GM19452 (cell line): ENCODE data around the gene LONRF2.

Experiments used
- ATAC-seq: cut with Tn5 transposase; IDR thresholded peaks from one replicate; pipeline ENCODE4 v1.9.1; 2021; ENCODE audit not compliant: unreplicated experiment

Gene LONRF2

GRCh38 chr2:100276716-100277115, 45.6 kb downstream of the LONRF2 start:
- ATAC-seq, result no peak

- no peak for ATAC-seq
Measured at GRCh38 chr2:100275200-100275589, 47.1 kb downstream of the LONRF2 start.

DNA sequence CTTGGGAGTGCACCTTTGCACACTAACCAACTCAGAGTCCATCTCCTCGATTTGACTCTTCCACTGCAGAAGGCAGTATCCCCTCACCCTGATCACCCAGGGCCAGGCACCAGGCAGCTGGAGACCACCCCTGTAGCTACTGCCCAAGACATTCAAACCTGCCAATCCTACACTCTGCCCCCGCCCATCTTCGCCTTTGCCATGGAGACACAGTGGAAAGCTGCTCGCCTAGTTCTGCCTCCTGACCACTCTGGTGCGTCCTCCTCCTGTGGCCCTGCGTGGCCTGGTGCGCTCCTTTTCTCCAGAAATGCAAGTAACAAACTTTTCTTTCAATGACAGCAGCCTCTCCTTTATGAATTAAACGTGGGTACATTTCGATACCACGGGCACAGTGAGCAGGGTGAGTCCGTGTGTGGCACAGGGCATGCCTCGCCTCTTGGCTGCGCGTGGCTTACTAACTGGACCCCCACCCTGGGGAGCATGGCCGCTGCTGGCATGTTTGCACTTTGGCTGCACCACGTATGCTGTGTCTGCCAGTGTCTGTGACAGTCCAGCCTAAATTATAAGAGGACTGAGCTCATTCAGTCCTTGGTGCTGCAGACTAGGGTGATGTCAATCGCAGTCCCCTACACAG, 47.6 kb downstream of the LONRF2 start:
- no peak for ATAC-seq

- ATAC-seq, result no peak
Measured at GRCh38 chr2:100274076-100274475, 48.2 kb downstream of the LONRF2 start.

GRCh38 chr2:100273387-100273786, 48.9 kb downstream of the LONRF2 start:
- no peak for ATAC-seq

- ATAC-seq, result no peak
Measured at GRCh38 chr2:100272841-100273329, 49.4 kb downstream of the LONRF2 start.

GRCh38 chr2:100271210-100271609, 51.1 kb downstream of the LONRF2 start:
- ATAC-seq, result no peak

GRCh38 chr2:100270381-100271146, 51.7 kb downstream of the LONRF2 start:
- ATAC-seq, result no peak

DNA sequence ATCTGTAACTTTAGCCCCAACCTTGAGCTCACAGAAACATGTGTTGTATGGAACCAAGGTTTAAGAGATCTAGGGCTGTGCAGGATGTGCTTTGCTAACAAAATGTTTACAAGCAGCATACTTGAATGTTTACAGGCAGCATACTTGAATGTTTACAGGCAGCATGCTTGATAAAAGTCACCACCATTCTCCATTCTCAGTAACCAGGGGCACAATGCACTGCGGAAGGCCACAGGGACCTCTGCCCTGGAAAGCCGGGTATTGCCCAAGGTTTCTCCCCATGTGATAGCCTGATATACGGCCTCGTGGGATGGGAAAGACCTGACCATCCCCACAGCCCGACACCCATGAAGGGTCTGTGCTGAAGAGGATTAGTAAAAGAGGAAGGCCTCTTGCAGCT, 52.4 kb downstream of the LONRF2 start:
- ATAC-seq, result no peak

- no peak for ATAC-seq
Measured at GRCh38 chr2:100268986-100269385, 53.3 kb downstream of the LONRF2 start.

GRCh38 chr2:100267751-100268150, 54.5 kb downstream of the LONRF2 start:
- no peak for ATAC-seq

GRCh38 chr2:100266126-100266525, 56.2 kb downstream of the LONRF2 start:
- no peak for ATAC-seq

GRCh38 chr2:100265226-100265625, 57.1 kb downstream of the LONRF2 start:
- ATAC-seq, result no peak

DNA sequence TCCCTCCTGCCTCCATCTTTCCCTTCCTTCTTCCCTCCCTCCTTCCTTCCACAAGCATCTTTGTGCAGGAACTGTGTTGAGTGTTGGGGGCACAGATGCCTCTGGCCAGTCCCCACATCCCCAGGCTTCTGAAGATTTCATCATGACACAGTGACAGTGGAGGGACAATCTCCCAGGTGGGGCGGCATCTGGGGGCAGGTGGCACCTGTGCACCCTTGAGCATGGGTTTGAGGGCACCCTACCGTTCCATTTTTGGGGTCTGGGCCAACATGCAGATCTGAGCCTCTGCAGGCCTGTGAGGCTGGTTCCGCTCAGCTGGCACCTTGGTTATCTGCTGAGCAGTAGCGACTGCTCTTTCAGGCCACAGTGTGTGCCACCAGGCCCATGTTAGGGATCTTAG, 57.6 kb downstream of the LONRF2 start:
- ATAC-seq, result no peak

DNA sequence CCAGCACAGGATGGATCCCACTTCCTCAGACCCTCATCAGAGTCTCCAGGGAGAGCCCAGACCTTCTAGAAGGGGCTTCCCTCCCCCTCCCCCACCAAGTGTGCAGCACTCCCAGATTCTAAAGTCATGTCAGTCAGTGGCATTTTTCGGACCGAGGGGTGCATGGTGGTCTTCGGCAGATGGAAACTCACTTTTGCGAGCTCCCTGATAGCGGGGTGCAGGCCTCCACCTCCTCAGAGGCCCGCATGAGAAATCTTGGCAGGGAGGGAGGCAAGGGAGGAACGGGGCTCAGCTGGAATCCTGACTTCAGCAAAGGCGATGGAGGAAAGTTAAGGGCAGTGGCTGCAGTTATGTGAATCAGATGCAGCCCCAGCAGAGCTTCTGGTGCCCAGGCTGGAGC, 58.2 kb downstream of the LONRF2 start:
- no peak for ATAC-seq

DNA sequence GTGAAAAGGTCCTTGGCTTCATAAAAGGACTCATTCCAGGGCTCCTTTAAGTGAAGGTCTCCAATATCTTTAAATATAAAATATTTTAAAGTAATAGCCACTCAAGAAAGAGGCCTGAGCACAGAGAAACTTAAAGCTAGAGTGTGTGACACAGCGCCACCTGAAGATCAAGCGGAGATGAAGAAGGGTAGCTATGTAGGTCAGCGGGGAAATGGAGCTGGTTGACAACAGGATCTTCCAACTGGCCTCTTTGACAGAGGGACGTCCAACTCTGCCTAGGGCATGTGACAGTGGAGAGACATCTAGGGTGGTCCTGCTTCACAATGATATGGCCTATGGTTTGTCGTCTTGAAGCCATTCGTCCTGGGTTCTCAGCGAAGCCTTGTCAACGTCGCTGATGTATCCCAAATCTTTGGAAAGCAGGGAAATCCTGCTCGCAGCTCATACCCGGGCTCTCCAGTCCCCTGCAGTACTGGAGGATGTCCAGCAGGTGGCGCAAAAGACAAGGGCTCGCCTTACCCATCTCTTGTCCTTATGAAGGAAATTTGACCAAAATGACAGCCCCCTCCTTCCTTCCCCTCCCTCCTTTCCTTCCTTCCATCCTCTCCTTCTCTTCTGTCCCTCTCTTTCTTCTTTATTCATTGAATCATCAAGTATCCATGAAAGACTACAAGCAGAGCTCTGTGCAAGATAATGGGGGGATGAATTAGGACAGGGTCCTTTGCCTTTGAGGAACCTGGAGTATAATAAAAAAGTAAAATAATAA, 59.6 kb downstream of the LONRF2 start:
- no peak for ATAC-seq

DNA sequence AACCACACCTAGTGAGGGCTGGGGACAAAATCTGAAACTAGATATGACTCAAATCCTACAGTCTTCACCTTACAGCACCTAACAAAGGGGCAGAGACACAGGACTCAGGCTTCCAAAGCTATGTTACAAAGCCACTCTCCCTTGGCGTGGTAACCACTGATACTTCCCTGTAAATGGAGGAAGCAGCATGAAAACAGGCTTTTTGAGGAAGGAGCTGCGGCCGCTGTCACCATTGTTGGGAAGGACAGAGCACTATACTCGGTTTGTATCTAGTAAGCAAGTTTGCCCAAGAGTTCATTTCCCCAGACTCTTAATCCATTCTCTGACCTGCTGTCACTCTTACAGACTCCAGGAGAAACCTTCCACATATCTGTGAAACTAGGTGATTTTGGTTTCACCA, 60.3 kb downstream of the LONRF2 start:
- ATAC-seq, result no peak

- no peak for ATAC-seq
Measured at GRCh38 chr2:100260712-100261620, 61.3 kb downstream of the LONRF2 start.

DNA sequence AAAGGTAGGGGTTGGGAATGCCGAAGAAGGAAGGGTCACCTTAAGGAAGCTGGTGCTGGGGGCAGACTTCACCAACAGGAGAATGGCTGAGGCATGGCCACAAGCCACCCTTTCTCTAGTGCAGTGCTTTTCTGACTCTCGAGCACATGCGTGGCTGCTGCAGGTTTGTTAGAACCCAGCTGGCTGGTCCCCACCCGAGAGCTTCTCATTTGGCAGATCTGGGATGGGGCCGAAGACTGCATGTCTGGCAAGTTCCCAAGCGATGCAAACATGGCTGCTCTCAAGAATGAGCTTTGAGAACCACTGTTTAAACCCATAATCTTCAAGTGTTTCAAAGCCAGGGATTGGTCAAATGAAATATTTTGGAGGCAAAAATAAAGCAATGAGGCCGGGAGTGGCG, 63.2 kb downstream of the LONRF2 start:
- no peak for ATAC-seq

DNA sequence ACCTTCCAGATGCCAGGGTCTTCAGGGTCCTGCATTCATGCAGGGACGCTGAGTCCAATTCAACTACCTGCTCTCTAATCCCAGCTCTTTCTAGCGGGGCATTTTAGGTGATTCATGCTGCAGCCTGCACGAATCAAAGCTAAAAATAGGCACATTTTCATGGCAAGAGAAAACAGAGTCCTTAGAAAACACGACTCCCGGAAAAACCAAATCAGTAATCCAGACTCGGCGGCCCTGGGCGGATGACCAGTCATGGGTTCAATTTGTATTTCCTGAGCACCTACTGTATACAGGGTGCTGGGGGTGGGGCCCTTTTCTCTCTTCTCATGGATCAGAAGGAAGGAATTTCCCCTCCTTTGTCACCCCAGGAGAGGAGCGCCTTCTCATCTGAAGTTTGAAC, 64.4 kb downstream of the LONRF2 start:
- ATAC-seq, result no peak

DNA sequence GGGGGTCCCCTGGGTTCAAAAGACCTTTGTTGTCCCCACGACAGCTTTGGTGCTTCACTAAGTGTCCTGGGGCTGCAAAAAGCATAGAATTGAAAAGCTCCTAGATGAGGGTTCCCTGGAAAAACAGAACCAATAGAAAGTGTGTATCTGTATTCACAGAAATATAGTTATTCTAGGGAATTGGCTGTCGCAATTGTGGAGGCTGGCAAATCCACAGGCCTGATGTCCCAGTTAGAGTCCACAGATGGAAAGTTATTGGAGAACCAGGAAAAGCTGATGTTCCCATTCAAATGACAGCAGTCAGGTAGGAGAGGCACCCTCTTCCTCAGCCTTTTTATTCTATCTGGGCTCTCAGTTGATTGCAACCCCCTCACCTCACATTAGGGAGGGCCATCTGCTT, 65.5 kb downstream of the LONRF2 start:
- ATAC-seq, result no peak
